T1000 (cell line): ENCODE measurements around the gene TGM5.
"Not testable (repeated sequence)": the region's sequence is repeated elsewhere in the genome, so short reads cannot be mapped to it uniquely, and the experiment has no call there.

Source experiments
- DNase-seq: peaks from one replicate; lab custom pipeline; 2025; ENCODE audit warnings: mixed read lengths; lab: John Stamatoyannopoulos, UW

The TGM5 gene, protein sequence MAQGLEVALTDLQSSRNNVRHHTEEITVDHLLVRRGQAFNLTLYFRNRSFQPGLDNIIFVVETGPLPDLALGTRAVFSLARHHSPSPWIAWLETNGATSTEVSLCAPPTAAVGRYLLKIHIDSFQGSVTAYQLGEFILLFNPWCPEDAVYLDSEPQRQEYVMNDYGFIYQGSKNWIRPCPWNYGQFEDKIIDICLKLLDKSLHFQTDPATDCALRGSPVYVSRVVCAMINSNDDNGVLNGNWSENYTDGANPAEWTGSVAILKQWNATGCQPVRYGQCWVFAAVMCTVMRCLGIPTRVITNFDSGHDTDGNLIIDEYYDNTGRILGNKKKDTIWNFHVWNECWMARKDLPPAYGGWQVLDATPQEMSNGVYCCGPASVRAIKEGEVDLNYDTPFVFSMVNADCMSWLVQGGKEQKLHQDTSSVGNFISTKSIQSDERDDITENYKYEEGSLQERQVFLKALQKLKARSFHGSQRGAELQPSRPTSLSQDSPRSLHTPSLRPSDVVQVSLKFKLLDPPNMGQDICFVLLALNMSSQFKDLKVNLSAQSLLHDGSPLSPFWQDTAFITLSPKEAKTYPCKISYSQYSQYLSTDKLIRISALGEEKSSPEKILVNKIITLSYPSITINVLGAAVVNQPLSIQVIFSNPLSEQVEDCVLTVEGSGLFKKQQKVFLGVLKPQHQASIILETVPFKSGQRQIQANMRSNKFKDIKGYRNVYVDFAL

DNA sequence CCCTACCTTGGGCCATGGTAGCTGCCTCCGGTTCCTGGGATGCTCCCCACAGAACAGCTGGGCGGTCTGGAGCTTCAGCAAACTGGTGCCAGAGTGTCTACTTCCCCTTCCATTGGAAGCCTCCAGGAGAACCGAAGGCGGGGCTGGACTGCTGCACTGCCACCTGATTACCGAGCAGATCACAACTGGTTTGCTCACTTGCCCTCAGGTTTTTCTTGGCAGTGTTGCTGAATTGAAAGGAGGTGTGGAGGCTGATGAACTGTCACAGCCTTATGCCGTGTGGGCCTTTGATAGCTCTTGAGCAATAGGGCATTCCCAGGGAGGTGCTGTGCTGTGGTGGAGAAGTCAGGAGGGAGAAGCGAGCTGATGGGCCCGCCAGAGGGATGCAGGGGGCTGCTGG, at the start of gene TGM5:
Gene TGM5 (minus strand): TSS at position 95 of the 400 bp plus-strand sequence. CDS start 79 bp downstream, at position 16.
- DNase-seq = no peak

DNA sequence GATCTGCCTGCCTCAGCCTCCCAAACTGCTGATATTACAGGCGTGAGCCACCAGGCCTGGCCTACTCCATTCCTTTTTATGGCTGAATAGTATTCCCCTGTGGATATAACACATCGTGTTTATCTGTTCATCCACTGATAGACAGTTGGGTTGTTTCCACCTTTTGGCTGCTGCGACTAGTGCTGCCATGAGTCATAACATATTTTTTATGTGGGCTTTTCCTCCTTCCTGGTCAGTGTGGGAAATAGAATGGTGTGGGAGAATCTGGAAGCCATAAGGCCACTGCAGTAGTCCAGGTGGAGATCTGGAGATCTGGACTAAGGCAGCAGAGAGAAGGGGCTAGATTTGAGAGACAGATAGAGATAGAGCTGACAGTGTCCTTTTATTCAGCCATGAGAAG, 47.4 kb upstream of the TGM5 start:
- no peak for DNase-seq

DNA sequence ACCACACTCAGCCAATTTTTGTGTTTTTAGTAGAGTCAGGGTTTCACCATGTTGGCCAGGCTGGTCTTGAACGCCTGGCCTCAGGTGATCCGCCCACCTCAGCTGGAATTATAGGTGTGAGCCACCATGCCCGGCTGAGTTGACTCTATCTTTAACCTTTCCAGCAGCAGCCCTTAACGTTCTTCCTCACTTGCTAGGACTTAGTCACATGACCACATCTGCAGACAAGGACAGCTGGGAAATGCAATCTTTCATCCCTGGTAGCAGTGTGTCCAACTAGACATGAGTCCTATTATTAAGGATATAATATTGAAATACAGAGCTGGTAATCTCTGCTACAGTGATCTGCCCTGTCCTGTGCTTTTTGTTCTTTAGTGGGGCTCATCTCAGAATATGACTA, 45.6 kb upstream of the TGM5 start:
- no peak for DNase-seq

DNA sequence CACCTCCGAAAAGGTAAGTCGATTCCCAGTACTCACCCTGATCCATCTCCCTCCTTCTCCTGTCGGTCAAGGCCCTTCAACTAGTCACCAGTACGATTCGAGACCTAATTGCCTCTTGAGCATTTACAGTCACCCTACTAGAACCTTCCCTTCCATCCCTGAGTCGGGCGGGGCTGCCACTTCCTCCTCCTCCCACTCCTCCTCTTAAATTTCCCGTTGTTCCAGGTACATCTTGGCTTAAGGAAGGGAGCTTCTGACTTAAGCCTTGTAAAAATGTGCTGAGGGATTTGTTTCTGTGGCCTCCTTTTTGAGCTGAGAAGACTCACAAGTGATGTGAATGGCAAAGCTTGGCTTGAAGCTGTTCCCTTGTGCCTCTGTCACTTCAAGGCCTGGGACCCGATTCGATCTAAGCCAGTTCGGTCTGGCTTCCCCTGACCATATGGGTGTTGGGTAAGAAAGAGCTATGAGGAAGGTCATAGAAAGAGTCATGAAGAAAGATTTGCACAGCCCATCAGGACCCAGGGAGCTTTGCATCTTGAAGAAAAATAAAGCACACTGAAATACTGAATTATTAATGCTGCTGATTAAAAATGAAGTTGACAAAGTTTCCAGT, 35.6 kb upstream of the TGM5 start, which contains the start of gene TGM7:
Gene TGM7 (minus strand): TSS at position 51 of the 613 bp plus-strand sequence.
- no peak for DNase-seq

DNA sequence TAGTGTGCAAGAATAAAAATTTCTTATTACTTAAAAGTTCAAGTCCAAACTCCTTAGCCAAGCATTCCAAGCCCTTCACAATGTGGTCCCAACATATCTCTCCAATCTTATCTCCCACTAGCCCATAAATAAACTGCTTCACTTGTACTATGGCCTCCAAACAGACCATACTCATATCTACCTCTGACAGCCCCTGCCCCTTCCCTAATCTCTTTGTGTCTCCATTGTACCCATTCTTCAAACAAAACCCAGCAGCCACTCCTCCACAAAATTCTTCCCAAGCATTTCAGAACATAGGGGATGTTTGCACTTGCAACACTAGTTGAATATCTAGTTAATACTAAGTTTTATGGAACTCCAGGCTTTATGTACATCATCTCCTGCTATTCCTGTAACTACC, 33.2 kb upstream of the TGM5 start:
- no peak for DNase-seq

DNA sequence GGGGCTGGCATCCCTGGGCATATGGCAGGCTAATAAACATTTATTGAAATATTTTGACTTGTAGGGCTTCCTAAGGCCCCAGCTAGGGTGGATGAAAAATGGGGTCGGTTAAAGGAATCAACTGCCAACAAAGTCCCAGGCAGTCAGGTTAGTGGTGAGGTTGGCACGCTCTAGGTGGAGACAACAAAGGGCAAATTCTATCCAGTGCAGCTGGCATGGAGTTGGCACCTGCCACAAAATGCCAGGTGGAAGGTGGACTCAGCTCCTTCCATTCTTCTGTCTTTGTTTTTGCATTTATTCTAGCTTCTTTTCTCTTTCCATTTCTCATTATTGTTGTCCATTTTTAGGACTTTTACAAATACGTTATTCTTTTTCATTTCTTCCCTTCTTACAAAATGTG, 32.7 kb upstream of the TGM5 start:
- DNase-seq = no peak

DNA sequence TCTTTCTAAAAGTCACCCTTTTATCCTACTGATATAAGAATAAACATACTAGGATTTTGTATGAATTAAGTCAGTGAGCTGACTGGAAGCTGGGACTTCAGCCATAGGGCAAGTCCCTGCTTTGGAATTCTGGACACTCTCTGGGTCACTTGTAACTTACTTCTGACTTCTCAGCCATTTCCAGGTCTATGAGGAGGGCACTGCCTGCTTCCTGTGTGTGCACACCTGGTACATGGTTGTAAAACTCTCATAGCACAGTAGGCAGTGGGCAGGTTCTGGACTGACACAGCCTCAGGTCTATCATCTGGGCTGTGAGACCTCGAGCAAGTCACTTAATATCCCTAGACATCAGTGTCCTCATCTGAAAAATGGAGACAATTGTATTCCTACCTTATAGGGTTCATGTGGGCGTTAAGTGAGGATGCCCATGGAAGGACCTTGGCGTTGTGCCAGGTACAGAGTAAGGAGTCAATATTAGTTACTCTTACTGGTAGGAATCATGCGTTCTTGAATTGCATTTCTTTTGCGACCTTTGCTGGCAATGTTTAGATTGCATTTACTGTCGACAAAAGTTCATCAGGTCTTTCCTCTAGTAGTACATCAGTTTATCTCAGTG, 27.5 kb upstream of the TGM5 start:
- no peak for DNase-seq

DNA sequence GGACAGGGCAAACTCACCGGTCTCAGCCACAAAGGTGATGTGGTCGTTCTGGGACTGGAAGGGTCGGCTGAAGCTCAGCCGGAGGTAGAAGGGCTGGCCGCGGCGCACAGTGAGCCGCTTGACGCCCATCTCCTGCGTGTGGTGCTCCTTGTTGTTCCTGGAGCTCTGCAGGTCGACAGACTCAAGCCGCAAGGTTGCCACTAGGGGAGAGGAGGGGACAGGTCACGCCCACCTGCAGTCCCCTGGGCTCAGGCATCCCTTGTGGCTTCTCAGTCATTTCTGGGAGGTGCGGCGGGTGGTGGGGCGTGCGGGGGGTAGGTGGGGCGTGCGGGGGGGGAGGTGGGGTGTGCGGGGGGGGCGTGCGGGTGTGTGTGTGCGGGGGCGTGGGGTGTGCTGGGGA, 26.7 kb upstream of the TGM5 start:
- DNase-seq = no peak

DNA sequence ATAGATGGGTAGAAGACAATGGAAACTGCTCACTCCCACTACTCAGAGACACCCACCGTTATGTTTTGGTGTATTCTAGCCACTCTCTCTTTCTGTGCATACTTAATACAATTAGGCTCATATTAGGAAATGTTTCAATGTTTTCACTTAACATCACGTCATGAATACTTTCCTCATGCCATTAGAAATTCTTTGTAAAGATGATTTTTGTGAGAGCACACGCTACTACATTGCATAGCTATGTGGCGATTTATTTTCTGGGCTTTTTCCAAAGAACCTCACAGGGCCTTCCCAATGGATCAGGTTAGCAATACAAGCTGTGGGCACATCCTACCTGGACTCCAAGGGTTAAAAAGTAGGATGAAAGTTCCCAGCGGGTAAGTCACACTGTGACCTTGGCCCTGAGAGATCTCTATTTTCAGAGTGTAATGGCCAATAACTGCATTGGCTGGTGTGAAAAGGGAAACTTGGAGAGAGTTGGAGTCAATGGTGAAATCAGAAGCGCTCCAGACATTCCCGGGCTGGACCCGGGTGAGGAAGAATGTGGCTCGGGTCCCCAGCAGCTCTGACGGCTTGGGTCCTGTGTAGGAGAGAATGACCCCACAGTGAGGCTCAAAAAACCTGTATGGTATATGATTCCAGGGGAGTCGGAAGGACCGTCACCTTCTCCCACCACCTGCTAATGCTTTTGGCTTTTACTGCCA, 25.8 kb upstream of the TGM5 start:
- DNase-seq = no peak

DNA sequence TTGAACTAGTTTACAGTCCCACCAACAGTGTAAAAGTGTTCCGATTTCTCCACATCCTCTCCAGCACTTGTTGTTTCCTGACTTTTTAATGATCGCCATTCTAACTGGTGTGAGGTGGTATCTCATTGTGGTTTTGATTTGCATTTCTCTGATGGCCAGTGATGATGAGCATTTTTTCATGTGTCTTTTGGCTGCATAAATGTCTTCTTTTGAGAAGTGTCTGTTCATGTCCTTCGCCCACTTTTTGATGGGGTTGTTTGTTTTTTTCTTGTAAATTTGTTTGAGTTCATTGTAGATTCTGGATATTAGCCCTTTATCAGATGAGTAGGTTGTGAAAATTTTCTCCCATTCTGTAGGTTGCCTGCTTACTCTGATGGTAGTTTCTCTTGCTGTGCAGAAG, 22.9 kb upstream of the TGM5 start:
- DNase-seq = not testable (repeated sequence)

DNA sequence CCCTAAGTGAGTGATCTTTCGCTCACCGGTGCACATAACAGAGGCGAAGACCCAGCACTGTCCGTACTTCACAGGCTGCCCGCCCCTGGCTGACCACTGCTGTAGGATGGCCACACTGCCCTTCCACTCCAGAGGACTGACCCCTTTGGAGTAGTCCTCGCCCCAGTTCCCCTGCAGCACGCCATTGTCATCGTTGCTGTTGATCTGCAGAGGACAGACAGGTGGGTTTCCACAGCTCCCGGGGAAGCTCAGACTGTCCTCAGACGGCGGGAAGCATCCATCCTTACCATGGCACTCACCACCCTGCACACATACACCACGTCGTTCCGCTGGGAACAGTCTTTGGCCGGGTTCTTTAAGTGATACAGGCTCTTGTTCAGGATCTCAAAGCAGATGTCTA, 20.5 kb upstream of the TGM5 start:
- no peak for DNase-seq

DNA sequence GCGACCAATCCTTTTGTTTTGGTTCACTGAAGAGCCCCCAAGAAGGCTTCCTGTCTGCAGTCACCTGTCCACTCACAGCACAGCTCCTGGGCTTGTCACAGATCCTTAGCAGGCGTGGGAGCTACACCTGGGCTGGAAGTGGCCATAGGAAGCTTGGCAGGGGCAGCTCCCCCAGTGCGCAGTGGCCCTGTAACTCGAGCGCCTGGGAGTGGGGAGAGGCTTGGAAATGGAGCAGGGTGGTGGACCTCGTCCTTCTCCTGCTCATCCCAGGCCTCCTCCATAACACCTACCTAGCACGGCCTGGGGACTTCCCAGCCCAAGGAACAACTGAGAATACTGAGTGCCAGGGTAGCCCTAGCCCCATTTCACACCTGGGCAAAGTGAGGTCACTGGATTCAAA, 19.3 kb upstream of the TGM5 start:
- no peak for DNase-seq

DNA sequence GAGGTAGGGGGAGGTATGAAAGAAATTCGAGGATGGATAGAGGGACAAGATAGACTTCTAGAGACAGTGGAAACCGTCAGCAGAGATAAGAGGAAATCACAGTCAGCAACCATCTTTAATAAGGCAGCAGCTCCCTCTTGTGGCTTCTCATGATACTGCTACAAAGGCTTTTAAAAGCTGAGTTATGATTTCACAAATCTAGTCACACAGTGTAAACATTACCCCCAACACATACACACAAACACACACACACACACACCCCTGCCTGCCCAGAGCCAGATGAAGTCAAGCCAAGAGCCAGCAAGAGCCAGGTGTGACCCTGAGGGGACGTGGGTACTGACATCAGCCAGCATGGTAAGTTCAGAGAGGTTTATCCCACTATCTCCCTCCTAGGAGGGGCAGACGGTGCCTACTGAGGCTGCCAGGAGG, 18.9 kb upstream of the TGM5 start:
- DNase-seq = peak; percentile 33

DNA sequence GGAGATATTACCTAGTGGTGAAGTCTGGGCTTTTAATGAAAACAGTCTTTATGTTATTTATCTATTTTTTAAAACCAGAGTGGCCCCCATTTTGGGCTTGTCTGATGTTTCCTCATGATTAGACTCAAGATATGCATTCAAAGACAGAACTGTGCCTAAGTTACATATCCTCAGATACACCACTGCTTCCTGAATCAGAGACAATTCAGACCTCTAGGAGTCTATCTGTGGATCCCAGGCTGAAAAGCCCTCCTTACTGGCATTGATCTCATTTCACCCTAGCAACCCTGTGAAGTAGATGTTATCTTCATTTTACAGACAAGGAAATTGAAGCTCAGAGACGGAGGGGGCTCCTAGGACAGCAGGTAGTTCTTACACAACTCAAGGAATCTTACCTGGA, 16.8 kb upstream of the TGM5 start:
- DNase-seq = no peak

DNA sequence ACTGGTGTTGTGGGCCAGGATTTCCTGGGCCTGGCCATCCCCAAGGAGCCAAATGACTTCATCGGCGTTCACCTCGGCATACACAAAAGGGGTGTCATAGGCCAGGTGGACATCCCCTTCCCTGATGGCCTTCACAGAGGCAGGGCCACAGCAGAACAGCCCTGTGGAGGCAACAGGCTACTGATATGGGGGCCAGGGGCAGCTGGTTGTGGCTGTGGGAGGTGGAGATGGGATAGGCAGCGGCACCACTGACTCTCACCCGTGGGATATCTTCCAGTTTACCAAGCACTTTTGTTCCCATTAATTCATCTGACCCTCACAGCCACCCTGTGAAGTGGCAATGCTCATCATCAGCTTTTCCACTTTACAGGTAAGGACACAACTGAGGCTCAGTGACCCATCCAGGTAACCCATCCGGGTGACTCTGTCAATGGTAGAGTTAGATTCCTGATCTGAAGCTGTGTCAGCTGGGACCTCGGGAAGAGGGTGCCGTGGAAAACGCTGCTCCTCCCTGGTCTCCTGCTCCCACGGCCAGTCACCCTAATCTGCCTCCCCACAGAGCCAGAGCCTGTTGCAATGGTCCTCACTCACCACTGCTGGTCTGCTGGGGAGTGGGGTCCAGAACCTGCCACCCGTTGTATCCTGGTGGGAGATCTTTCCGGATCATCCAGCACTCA, 15.3 kb upstream of the TGM5 start:
- no peak for DNase-seq

DNA sequence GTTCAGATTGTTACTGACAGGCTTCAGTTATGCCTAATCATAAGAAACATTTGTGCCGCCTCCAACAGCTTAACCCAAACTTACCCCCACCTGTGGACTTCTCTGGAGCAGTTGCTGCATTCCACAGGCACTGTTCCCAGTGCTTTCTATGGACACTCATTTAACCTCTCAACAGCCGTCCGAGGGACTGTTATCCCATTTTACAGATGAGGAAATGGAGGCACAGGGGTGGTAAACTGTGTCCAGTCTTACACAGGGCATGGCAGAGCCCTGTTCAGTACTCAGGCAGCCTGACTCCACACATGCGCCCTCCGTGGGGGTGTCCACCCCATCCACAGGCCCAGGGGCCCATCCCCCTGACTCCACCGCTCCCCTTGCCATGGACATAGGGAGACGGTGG, 14.3 kb upstream of the TGM5 start:
- no peak for DNase-seq

DNA sequence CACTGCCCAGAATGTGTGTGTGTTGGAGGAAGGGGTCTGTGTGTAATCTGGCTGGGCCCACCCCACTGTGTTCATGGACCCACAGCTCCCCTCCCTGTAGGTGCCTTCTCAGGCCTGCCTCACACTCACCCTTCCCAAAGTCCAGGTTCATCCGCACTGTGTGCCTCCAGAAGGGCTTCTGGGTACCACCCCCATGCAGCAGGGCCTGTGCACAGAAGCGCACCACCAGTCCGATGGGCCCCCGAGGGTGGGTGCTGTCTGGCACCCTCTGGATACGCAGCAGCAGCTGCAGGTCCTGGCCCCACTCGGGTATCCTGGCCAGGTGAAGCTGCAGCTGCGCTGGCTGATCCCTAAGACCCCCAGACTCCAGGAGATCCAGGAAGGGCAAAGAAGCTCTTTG, 12.8 kb upstream of the TGM5 start:
- DNase-seq = no peak

DNA sequence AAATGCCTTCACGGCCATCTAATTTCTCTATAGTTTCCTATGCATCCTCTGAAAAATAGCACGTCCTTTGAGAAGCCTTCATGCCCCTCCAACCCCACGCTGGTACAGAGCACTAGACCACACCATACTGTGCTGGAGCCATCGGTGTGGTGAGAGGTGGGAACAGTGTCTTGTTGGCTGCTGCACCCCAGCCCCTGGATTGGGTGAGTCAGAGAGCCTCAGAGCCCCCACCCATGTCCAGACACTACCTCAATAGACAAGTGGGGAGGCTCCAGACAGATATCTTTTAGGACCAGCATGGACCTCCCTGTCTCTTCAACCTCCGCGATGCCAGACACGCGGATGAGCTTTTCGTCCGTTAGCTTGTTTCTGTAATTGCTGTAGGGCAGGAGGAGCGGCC, 12.1 kb upstream of the TGM5 start:
- DNase-seq = no peak

DNA sequence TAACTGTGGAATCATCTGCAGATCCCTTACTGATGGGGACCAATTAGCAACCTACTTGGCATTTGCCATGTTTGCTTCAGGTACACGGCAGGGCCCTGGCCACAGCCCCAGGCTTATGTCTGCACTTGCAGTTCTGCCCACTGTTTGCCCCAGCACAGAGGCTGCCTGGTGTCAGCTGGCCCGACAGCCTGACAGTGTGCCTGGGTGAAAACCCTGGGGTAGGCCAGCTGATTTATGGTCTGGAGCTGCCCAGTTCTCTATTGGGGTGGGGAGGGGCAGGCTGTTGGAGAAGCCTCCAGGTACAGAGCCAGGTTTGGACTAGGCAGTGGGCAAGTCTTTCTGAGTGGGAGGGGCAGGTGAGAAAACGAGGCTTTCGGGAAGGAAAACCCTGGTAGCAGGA, 11.2 kb upstream of the TGM5 start:
- DNase-seq = no peak

DNA sequence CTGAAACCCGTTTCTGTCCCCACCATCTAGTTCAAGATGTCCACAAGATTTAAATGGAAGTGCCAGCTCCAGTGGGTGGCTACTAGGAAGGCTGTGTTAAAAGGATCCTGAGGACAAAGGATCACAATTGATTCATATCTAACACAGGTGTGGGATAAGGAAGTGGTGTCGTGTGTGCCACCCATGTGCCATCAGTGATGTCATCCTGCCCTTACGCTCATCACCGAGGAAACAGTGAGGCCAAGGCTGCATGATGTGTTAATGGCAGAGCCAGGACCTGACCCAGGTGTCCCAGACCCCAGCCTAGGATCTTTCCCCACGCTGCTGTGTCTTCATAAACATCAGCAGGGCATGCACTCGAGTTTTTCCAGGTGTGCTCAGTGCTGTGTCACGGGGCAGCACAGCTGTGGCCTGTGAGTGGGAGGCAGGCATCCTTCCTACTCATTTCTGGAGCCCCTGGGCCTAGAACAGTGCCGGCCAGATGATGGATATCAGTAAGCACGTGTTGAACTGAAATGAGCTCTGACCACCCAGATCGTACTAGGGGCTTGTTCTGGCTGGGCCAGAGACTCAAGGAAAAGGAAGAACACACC, 10.6 kb upstream of the TGM5 start:
- no peak for DNase-seq
